Kidney epithelial cell (primary cell): ENCODE measurements around the gene MPHOSPH9. TPM values are rescaled to one million over a fixed set of nuclear protein-coding genes. Genes with fewer than 3 reads are reported as not detected.
"Not testable (repeated sequence)": the region's sequence is repeated elsewhere in the genome, so short reads cannot be mapped to it uniquely, and the experiment has no call there.

Source experiments
- DNase-seq: peaks from one replicate; pipeline ENCODE4 v3.0.0-alpha.2; 2010; ENCODE audit warnings: low read depth
- H3K27me3 ChIP-seq: 2 replicates; pipeline ENCODE4 v1.6.0; 2011; ENCODE audit warnings: low read length; ENCODE audit not compliant: control insufficient read depth, insufficient read depth
- H3K36me3 ChIP-seq: 2 replicates; pipeline ENCODE4 v1.5.1; 2011; ENCODE audit warnings: low read length; ENCODE audit not compliant: control insufficient read depth, insufficient read depth
- H3K4me3 ChIP-seq: 2 replicates; pipeline ENCODE4 v1.5.1; 2011; ENCODE audit warnings: low read depth, mild to moderate bottlenecking, control low read depth, low read length
- total RNA-seq: library from RNA; depleted of rRNA; stranded (reverse); fragments of >200 nt; gene quantifications from 2 replicates; pipeline ENCODE4 v1.2.3, GENCODE V29; 2015
- TF ChIP-seq, protein P1 (sequence below): IDR thresholded peaks from 2 replicates; pipeline ENCODE4 v1.5.1; 2011; ENCODE audit warnings: mild to moderate bottlenecking, moderate library complexity, low read length, control low read depth, inconsistent platforms; ENCODE audit not compliant: insufficient read depth, poor library complexity, severe bottlenecking

Gene MPHOSPH9
- total RNA-seq, 1 donor from 2014 or later = 42.1 TPM

DNA sequence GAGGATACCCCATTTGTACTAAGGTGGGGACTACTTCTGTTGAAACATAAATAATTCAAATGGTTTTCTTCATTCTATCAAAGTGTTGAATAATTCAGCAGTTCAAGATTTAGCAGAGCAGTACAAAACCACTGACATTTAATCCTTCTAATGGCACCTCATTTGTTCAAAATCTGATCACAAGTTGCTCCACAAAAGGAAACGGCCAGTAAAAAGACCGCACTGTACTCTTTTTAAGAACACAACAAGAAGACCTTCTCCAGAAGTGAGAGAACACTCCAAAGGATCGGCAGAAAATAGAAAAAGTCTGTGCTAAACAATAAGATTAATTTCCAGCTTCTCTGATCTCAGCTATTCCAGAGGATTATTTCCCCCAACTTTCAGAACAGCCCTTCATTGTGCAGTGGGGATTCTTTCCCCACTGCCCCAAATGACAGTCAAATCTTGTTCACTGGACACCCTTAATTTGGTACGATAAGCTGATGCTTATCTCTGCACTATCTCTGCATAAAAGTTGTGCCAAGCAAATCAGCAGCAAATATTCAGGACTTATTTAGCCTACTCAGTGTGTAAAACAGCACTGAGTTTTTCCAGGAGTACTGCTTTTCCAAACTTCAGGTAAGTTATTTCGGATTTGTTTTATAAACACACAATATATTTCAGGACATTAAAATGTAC is 5.2 kb downstream of the MPHOSPH9 start:
- TF ChIP-seq, protein P1, sequence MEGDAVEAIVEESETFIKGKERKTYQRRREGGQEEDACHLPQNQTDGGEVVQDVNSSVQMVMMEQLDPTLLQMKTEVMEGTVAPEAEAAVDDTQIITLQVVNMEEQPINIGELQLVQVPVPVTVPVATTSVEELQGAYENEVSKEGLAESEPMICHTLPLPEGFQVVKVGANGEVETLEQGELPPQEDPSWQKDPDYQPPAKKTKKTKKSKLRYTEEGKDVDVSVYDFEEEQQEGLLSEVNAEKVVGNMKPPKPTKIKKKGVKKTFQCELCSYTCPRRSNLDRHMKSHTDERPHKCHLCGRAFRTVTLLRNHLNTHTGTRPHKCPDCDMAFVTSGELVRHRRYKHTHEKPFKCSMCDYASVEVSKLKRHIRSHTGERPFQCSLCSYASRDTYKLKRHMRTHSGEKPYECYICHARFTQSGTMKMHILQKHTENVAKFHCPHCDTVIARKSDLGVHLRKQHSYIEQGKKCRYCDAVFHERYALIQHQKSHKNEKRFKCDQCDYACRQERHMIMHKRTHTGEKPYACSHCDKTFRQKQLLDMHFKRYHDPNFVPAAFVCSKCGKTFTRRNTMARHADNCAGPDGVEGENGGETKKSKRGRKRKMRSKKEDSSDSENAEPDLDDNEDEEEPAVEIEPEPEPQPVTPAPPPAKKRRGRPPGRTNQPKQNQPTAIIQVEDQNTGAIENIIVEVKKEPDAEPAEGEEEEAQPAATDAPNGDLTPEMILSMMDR = no peak
- H3K4me3 ChIP-seq = no peak overlapping the region
- DNase-seq = no peak
- H3K27me3 ChIP-seq = no peaks in the 10 kb centered on the region
- H3K36me3 ChIP-seq = peaks cover 2% of the 10 kb centered on the region

DNA sequence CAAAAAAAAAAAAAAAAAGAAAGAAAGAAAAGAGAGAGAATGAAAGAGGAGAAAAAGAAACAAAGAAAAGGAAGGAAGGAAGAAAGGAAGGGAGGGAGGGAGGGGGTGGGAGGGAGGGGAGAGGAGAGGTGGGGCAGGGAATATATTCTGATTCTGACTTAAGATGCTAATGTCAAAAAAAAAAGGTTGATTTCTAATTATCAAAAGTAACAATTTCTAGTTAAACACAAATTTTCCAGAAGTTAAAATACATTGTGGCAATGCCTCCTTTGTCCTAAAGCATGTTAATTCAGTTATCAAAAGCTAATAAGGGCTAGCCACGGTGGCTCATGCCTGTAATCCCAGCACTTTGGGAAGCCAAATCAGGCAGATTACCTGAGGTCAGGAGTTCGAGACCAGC is 7.5 kb downstream of the MPHOSPH9 start:
- Histone ChIP-seq H3K36me3 (peaks cover 2% of the 10 kb centered on the region), H3K4me3 (no peak overlapping the region), H3K27me3 (no peaks in the 10 kb centered on the region)
- TF ChIP-seq, protein P1 = no peak
- no peak for DNase-seq

DNA sequence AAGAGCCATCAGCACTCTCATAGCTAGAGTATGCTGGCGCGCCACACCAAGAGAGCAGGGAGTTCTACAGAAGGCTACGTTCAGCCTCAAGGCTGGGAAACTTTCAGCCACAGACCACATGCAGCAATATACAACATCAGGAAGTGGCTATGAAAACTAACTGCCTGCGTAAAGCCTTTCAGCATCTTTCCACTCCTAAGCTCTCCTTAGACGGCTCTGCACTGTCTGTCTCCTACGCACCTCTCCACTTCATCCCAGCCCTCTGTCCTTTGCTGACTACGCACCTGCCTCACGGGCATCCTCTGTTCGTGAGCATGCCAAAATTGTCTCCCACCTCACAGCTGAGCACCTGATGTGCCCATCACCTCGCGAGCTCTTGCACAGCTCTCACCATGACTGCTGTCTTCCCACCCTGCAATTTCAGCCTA is 9.7 kb downstream of the MPHOSPH9 start:
- Histone ChIP-seq H3K4me3 (no peak overlapping the region), H3K36me3 (peaks cover 2% of the 10 kb centered on the region), H3K27me3 (no peaks in the 10 kb centered on the region)
- DNase-seq = no peak
- TF ChIP-seq, protein P1 = no peak

DNA sequence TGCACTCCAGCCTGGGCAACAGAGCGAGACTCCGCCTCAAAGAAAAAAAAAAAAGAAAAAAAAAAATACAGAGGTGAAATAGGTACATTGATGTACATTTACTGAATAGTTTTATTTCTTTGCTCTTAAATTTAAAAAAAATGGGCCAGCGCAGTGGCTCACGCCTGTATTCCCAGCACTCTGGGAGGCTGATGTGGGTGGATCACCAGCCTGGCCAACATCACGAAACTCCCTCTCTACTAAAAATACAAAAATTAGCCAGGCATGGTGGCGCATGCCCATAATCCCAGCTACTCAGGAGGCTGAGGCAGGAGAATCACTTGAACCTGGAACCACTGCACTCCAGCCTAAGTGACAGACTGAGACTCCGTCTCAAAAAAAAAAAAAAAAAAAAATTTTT is 25.1 kb downstream of the MPHOSPH9 start:
- H3K27me3 ChIP-seq, H3K36me3 ChIP-seq, H3K4me3 ChIP-seq, DNase-seq: not testable (repeated sequence)

DNA sequence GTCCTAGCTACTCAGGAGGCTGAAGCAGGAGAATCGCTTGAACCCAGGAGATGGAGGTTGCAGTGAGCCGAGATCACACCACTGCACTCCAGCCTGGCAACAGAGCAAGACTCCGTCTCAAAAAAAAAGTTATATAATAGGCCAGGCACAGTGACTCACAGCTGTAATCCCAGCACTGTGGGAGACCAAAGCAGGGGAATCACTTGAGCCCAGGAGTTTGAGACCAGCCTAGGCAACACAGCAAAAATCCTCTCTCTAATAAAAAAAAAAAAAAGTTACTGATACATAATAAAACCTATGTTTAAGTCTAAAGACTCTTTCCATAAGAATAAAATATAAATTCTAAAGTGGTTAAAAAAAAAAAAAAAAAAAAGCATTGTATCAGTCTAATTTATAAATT is 26.1 kb downstream of the MPHOSPH9 start:
- H3K27me3 ChIP-seq, H3K36me3 ChIP-seq, H3K4me3 ChIP-seq, DNase-seq: not testable (repeated sequence)

DNA sequence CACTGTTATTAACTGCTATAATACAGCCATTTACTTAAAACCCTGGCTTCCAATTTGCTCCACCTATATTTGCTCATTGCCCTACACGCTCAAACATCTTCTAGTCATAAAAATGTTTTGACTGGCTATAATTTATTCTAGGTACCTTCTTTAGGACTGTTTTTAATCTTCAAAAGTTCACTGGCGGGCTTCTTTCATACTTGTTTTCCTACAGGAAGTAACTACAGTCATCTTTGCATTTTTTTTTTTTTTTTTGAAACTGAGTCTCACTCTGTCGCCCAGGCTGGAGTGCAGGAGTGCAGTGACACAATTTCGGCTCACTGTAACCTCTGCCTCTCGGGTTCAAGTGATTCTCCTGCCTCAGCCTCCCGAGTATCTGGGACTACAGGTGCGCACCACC is 32.5 kb downstream of the MPHOSPH9 start:
- Histone ChIP-seq H3K4me3 (no peak overlapping the region), H3K36me3 (no peaks in the 10 kb centered on the region), H3K27me3 (no peaks in the 10 kb centered on the region)
- TF ChIP-seq, protein P1 = no peak
- DNase-seq = no peak

DNA sequence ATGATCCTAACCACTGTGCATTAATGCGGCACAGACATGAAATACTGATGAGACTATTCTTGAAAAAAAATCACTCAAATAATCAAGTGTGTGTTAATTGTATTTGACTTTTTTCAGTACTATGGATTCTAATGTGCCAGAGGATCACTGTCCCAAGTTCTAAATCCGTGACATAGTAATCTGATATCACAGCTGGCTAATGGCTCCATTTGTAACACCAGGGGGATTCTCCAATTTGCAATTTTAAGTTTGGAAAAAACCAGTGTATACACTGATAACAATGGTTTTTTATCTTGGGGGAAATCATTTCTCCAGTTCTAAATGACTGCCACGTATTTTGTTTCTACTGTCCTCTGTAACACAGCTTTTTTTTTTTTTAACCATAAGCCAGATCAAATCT is 33.0 kb downstream of the MPHOSPH9 start:
- Histone ChIP-seq H3K36me3 (no peaks in the 10 kb centered on the region), H3K27me3 (no peaks in the 10 kb centered on the region), H3K4me3 (no peak overlapping the region)
- DNase-seq = no peak
- TF ChIP-seq, protein P1 = no peak
